Measurements from ENCODE around the gene BFSP2. TPM values are rescaled to one million over a fixed set of nuclear protein-coding genes. Genes with fewer than 3 reads are reported as not detected.

BFSP2 gene
- total RNA-seq, 2 experiments from 2014 or later = not detected

DNA sequence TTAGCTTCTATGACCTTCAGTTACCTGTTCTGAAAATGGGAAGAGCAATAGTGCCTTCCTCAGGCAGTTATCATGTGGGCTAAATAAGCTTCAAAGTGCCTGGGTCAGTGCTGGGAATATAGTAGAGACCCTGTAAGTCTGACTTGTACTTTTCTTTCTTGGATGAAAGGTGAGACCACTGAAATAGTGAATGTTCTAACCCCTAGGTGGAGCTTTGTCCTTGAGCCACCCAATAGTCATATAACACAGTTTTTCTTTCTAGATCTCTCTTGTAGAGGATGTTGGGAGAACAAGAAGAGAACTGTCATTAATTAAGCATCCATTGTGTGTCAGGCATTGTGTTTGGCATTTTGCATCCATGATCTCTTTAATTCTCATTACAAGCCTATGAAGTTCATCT lies 13.0 kb upstream of the BFSP2 start:
- H3K27ac Mint-ChIP-seq = no peak overlapping the region
- POLR2A ChIA-PET = no interaction called here
- intact Hi-C loops (cut with micrococcal nuclease) = no loop called here
- H3K9me3 Mint-ChIP-seq = no peaks in the 10 kb centered on the region
- no peak overlapping the region for H3K4me3 Mint-ChIP-seq
- no peaks in the 10 kb centered on the region for H3K36me3 Mint-ChIP-seq
- no peaks in the 10 kb centered on the region for H3K27me3 Mint-ChIP-seq
- DNase-seq = no peak
- CTCF ChIA-PET = interaction anchor here (0.6 to 1.3 kb wide), 2 partner anchors 431 to 661 kb away, joined by 3 to 7 read pairs; no protein-coding TSS in a partner anchor
- H3K4me1 Mint-ChIP-seq (ENCODE audit: low read depth) = no peaks in the 10 kb centered on the region

DNA sequence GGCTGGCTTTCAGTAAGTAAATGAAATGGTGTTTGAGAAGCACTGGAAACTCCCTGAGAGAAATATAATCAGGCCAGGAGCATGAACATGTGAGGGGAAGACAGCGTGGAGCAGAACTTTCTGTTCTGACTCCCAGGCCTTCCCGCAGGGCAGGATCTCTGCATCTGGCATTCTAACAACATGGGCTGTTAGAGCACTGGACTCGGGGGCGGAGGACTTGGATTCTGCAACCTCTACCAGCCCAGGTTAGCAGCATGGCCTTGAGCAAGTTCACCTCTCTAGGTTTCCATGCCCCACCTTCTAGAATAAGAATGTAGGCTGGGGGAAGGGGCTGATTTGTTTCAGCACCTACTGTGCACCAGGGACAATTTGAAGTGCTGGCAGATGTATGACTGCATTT lies 12.5 kb upstream of the BFSP2 start:
- DNase-seq = no peak
- ChIA-PET POLR2A (no interaction called here), CTCF (interaction anchor here (0.6 to 1.3 kb wide), 2 partner anchors 431 to 661 kb away, joined by 3 to 7 read pairs; no protein-coding TSS in a partner anchor)
- Mint-ChIP-seq H3K27ac (no peak overlapping the region), H3K36me3 (no peaks in the 10 kb centered on the region), H3K9me3 (no peaks in the 10 kb centered on the region), H3K27me3 (no peaks in the 10 kb centered on the region), H3K4me3 (no peak overlapping the region), H3K4me1 (ENCODE audit: low read depth) (no peaks in the 10 kb centered on the region)
- intact Hi-C loops (cut with micrococcal nuclease) = no loop called here

DNA sequence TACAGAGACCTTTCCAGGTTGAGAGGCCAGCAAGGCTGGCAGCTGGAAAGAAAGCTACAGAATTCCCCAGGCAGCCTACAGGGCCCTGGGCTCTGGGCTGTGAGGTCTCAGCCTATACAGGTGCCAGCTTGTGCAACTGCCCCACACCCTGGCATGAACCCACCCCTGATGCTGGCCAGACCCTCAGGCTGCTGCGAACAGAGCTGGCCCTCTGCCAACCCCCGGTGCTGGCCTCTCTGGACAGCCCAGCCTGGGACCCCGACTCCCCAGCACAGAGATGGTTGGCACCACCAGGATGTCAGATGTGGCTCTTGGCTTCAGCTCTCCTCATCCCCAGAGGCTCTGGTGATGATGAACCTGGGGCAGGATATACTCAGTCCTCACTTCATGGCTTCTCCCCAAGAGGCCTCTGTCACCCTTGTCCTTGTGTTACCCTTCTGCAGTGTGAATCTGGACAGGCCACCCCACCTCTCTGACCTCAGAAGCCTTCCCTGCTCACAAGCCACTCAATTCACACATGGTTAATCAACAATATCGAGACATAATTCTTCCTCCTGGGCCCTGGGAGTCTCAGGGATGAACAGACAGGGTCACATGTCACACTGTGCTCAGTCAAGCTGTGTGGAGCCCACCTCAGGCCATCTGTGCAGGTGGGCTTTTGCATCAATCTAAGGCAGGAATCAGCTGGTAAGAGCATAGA lies 11.0 kb upstream of the BFSP2 start:
- no peak overlapping the region for H3K27ac Mint-ChIP-seq
- intact Hi-C loops (cut with micrococcal nuclease) = no loop called here
- CTCF ChIA-PET = interaction anchor here (0.8 kb wide), 1 partner anchor 33 kb away, joined by 3 read pairs; no protein-coding TSS in a partner anchor

DNA sequence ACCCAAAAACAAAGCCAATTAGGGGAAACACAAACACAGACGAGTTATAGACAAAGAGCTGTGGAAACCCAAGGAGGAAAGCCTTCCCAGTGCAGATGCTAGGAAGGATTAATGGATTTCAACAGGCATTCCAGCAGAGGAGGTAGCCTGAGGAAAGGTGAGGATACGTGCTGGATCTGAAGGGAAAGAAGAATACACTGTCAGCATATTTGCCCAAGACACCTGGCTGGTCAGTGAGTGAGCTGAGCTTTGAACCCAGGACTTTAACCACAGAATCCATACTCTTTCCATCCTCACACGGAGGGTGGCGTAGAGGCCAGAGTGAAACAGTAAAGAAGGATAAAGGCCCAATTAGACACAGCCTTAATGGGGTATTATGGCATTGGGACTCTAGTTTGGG lies 9.1 kb upstream of the BFSP2 start:
- no peaks in the 10 kb centered on the region for H3K9me3 Mint-ChIP-seq
- no peak for DNase-seq
- no peak overlapping the region for H3K27ac Mint-ChIP-seq
- ChIA-PET CTCF (interaction anchor here (1.4 kb wide), 1 partner anchor 665 kb away, joined by 5 read pairs; no protein-coding TSS in a partner anchor), POLR2A (no interaction called here)
- intact Hi-C loops (cut with micrococcal nuclease) = no loop called here
- H3K4me3 Mint-ChIP-seq = no peak overlapping the region
- H3K4me1 Mint-ChIP-seq (ENCODE audit: low read depth) = no peaks in the 10 kb centered on the region
- no peaks in the 10 kb centered on the region for H3K36me3 Mint-ChIP-seq
- no peaks in the 10 kb centered on the region for H3K27me3 Mint-ChIP-seq

More for the DNA sequence above, 11.0 kb upstream of the BFSP2 start:
- H3K36me3 Mint-ChIP-seq = no peaks in the 10 kb centered on the region
- no peaks in the 10 kb centered on the region for H3K4me1 Mint-ChIP-seq (ENCODE audit: low read depth)
- H3K27me3 Mint-ChIP-seq = no peaks in the 10 kb centered on the region
- DNase-seq = no peak
- POLR2A ChIA-PET = no interaction called here
- H3K9me3 Mint-ChIP-seq = no peaks in the 10 kb centered on the region
- H3K4me3 Mint-ChIP-seq = no peak overlapping the region

DNA sequence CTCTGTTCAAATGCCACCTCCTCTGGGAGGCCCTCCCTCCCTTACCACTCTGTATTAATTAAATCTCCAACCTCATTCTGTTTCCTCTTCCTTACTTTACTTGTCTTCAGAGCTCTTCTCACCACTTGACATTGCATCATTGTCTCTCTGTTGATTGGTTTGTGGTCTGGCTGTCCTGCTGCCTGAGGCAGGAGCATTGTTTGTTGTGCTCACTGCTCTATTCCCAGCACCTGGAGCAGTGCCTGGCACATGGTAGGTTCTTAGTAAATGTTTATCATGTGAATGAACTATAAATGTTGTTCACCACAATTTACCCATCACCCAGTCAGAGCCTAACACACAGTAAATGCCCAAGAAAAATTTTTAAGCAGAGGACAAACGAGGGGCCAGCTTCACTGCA lies 6.7 kb upstream of the BFSP2 start:
- ChIA-PET CTCF (no interaction called here), POLR2A (no interaction called here)
- Mint-ChIP-seq H3K4me1 (ENCODE audit: low read depth) (no peaks in the 10 kb centered on the region), H3K4me3 (no peak overlapping the region), H3K27ac (no peak overlapping the region), H3K36me3 (no peaks in the 10 kb centered on the region), H3K9me3 (no peaks in the 10 kb centered on the region), H3K27me3 (no peaks in the 10 kb centered on the region)
- DNase-seq = no peak
- intact Hi-C loops (cut with micrococcal nuclease) = no loop called here

DNA sequence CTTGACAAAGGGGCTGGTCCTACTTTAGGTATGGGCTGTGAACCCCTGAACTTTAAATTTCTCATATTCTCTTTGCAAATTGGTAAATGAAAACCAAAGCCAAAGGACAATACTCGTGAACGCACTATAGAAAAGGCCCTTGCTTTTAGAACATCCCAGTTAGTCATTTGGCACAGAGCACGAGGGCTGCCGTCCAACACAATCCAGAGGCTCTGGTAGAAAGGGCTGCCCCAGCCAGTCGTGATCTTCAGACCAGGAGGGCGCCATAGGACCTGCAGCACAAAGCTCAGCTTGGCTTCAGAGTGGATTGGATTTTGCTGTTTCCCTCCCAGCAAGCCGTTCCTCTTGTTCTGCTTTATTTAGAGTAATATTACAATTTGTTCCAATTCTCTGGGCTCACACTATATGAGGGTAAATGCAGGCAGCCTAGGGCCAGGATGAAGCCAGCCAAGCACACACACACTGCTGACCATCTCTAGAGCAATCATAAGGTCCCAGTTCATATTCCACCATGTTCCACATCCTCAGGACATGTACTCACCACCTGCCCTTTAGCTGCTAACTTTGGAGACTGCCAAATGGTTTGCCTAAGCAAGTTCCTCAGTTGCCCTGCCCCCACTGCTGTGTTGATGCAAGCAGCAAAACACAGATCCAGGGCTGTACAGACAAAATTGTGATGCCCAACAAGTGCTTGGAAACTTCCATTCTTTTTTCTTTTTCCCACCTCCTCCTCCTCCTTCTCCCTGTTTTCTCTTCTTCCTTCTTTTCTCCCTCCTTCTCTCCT lies 6.0 kb upstream of the BFSP2 start:
- Mint-ChIP-seq H3K36me3 (no peaks in the 10 kb centered on the region), H3K27ac (no peak overlapping the region), H3K9me3 (no peaks in the 10 kb centered on the region), H3K27me3 (no peaks in the 10 kb centered on the region), H3K4me3 (no peak overlapping the region), H3K4me1 (ENCODE audit: low read depth) (no peaks in the 10 kb centered on the region)
- DNase-seq = no peak
- intact Hi-C loops (cut with micrococcal nuclease) = no loop called here
- POLR2A ChIA-PET = no interaction called here
- CTCF ChIA-PET = no interaction called here

DNA sequence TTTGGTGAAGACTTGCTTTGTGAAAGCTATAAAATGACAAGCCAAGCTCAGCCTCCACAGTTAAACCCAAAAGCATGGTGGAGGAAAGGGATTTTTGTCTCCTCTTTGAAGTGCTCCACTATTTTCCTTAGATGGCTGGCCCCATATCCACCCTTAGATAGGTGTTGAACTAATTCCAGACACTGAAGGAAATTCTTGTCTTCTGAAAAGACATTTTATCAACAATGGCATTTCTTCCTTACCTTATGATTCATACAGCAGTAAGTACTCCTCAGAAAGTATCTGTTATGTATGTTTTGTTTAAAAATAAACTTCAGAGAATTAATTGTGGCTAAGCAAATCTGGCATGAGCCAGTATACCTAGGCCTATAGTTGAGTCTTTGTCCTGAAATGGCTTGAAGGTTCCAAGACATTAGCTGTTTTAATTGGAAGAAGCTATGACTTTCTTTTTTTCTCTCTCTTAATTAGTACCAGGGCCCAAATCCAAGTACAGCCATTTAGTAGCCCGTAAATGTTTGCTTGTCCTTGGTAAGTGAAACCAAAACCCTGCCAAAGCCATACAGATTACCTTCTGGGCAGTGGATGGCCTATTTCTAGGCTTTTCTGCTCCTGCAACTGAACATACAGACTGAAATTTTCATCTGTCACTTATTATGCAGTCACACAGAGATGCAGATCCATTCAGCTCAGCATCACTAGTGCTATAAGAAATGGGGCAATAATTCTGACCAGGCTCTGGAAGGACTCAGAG lies 5.1 kb upstream of the BFSP2 start:
- CTCF ChIA-PET = no interaction called here
- no peak overlapping the region for H3K27ac Mint-ChIP-seq
- no peaks in the 10 kb centered on the region for H3K36me3 Mint-ChIP-seq
- H3K4me3 Mint-ChIP-seq = no peak overlapping the region
- H3K27me3 Mint-ChIP-seq = no peaks in the 10 kb centered on the region
- POLR2A ChIA-PET = no interaction called here
- H3K9me3 Mint-ChIP-seq = no peaks in the 10 kb centered on the region
- H3K4me1 Mint-ChIP-seq (ENCODE audit: low read depth) = no peaks in the 10 kb centered on the region
- no peak for DNase-seq
- intact Hi-C loops (cut with micrococcal nuclease) = no loop called here

DNA sequence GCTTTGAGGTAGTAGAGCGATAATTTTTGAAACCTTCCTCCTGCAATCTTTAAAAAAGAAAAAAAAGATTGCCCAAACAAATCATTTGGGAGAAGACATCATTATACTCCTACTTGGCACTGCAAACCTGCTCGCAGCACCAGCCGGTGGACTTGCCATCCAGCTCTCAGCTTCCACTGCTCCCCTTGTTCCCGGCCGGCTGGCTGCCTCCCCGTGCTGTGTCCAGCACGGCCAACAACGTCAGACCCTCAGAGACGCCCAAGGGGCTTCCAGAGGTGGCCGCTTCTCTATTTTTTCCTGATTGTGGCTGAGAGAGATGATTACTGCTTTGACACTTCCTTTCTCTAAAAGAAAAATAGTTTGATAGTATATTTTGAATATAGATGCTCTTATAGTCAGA lies 3.0 kb upstream of the BFSP2 start:
- DNase-seq = no peak
- Mint-ChIP-seq H3K4me1 (ENCODE audit: low read depth) (no peaks in the 10 kb centered on the region), H3K36me3 (no peaks in the 10 kb centered on the region), H3K27ac (no peak overlapping the region), H3K9me3 (no peaks in the 10 kb centered on the region), H3K4me3 (no peak overlapping the region), H3K27me3 (no peaks in the 10 kb centered on the region)
- CTCF ChIA-PET = no interaction called here
- intact Hi-C loops (cut with micrococcal nuclease) = no loop called here
- POLR2A ChIA-PET = no interaction called here

DNA sequence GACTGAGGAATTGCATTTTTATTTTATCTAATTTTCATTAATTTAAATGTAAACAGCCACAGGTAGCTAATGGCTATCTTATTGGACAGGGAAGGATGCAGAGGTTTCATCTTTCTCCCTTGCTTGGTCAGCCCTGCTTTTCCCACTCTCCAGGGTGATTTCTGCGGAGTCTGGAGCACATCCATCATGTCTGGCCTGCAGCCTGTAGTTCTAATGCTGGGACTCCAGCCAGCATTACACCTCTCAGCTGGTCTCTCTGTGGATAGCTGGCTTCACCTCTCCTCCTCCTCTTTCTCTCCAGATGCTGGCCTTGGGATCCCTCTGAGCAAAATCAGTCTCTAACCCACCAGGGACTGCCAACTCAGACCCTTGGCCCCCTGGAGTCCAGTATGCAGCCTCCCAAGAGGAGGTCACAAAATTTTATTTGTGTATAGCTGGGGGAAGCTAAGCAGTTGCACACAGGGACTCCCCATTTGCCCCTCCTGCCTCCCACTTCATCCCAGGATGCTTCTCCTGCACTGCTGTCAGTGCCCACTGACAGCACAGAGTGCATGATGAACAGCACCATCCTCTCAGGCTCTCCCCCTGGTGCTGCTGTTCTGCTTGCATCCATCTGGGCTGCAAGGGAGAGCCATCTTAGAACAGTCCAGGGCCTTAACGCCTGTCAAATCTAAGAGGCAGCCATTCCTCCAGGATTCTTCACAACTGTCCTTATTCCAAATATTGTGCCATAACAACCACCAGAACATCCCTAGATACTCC lies 1.7 kb downstream of the BFSP2 start:
- H3K27me3 Mint-ChIP-seq = no peaks in the 10 kb centered on the region
- H3K27ac Mint-ChIP-seq = no peak overlapping the region
- no peak overlapping the region for H3K4me3 Mint-ChIP-seq
- ChIA-PET POLR2A (no interaction called here), CTCF (no interaction called here)
- no peaks in the 10 kb centered on the region for H3K9me3 Mint-ChIP-seq
- H3K36me3 Mint-ChIP-seq = no peaks in the 10 kb centered on the region
- DNase-seq = no peak
- no peaks in the 10 kb centered on the region for H3K4me1 Mint-ChIP-seq (ENCODE audit: low read depth)
- intact Hi-C loops (cut with micrococcal nuclease) = no loop called here

DNA sequence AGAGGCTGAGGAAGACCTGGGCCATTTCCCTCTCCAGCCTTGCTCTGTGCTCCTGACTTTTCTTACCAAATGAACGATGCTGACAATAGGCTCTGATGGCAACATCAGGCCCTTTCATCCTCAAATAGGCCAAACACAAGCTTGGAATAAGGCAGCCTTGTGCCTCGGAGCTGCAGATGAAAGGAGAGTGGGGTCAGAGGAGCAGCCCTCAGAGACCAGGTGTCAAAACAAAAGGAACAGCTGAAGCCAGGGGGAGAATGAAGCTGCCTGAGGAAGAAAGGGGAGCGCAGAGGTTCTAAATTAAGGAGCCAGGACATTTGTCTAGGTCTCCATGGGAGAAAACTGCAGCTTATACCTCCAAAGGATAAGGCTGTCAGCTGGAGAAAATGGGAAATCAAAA lies 5.1 kb downstream of the BFSP2 start:
- ChIA-PET POLR2A (no interaction called here), CTCF (no interaction called here)
- Mint-ChIP-seq H3K27ac (no peak overlapping the region), H3K4me3 (no peak overlapping the region), H3K36me3 (no peaks in the 10 kb centered on the region), H3K27me3 (no peaks in the 10 kb centered on the region), H3K4me1 (ENCODE audit: low read depth) (no peaks in the 10 kb centered on the region), H3K9me3 (no peaks in the 10 kb centered on the region)
- DNase-seq = no peak
- intact Hi-C loops (cut with micrococcal nuclease) = no loop called here

DNA sequence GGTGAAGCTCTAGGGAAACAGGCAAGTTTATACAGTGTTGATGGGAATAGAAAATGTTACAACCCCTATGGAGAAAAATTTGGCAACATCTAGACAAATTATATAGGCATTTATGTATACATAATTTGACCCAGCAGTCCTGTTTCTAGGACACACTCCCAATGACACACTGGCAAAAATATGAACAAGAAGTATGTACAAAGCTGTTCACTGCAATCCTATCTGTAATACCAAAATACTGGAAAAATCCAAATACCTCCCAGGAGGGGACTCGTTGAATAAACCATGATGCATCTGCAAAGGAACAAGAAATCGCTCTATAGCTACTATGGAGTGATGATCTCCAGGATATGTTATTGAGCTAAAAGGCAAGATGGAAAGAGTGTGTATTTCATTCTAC lies 8.5 kb downstream of the BFSP2 start:
- Mint-ChIP-seq H3K4me3 (no peak overlapping the region), H3K9me3 (no peaks in the 10 kb centered on the region), H3K4me1 (ENCODE audit: low read depth) (peaks cover 3% of the 10 kb centered on the region), H3K36me3 (no peaks in the 10 kb centered on the region), H3K27ac (no peak overlapping the region), H3K27me3 (peaks cover 3% of the 10 kb centered on the region)
- ChIA-PET POLR2A (no interaction called here), CTCF (no interaction called here)
- intact Hi-C loops (cut with micrococcal nuclease) = no loop called here
- no peak for DNase-seq

DNA sequence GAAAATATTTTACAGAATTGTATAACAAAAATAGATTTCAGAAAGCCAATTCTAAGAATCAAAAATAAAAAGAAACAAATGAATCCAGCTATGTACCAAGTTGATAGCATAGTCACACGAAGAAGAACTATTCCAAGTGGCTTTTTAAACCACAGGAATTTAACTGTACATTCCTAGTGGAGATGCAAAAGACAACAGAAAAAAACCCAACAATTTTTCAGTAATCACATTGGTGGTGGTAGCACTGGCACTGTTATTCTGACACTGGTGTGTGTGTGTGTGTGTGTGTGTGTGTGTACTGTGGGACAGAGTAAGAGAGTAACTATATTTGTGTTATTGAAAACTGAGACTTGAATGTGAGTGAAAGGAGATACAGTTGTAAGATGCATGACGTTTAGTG lies 9.1 kb downstream of the BFSP2 start:
- H3K27me3 Mint-ChIP-seq = peaks cover 3% of the 10 kb centered on the region
- CTCF ChIA-PET = no interaction called here
- H3K4me3 Mint-ChIP-seq = no peak overlapping the region
- intact Hi-C loops (cut with micrococcal nuclease) = no loop called here
- no peak overlapping the region for H3K27ac Mint-ChIP-seq
- H3K36me3 Mint-ChIP-seq = no peaks in the 10 kb centered on the region
- no peak for DNase-seq
- POLR2A ChIA-PET = no interaction called here
- no peaks in the 10 kb centered on the region for H3K9me3 Mint-ChIP-seq
- H3K4me1 Mint-ChIP-seq (ENCODE audit: low read depth) = peaks cover 3% of the 10 kb centered on the region
